Heart right ventricle (tissue), 16 donors: ENCODE measurements around the gene SLC35F3. TPM values are rescaled to one million over a fixed set of nuclear protein-coding genes. Genes with fewer than 3 reads are reported as not detected.

ENCODE experiments used
- ATAC-seq, 8 donors: fragments of 200-7000 bp; cut with Tn5 transposase; one replicate each; pipeline ENCODE4 v1.9.1; 2020; ENCODE audit warnings: mild to moderate bottlenecking in 8 of 8, moderate library complexity in 8 of 8, moderate number of reproducible peaks in 1 of 8
- DNase-seq, 2 donors: peaks; one replicate each; pipeline ENCODE4 v3.0.0-alpha.2; 2020
- H3K27ac ChIP-seq, 10 donors: fragments of 200-600 bp; sonication (generic) in 2 of 10; one replicate each; pipeline versions ENCODE4 v1.5.0 to v1.8.0; 2020 to 2022; ENCODE audit warnings: mild to moderate bottlenecking in 3 of 10
- H3K27me3 ChIP-seq, 7 donors: fragments of 200-600 bp; one replicate each; pipeline ENCODE4 v1.8.0; 2021 to 2022; ENCODE audit warnings: mild to moderate bottlenecking in 2 of 7
- H3K36me3 ChIP-seq, 9 donors: fragments of 200-600 bp; sonication (generic) in 1 of 9; one replicate each; pipeline versions ENCODE4 v1.5.0 to v1.8.0; 2020 to 2022; ENCODE audit warnings: mild to moderate bottlenecking in 2 of 9
- H3K4me1 ChIP-seq, 9 donors: fragments of 200-600 bp; sonication (generic) in 1 of 9; one replicate each; pipeline versions ENCODE4 v1.5.0 to v1.8.0; 2020 to 2022; ENCODE audit warnings: mild to moderate bottlenecking in 4 of 9
- H3K4me3 ChIP-seq, 10 donors: fragments of 200-600 bp; sonication (generic) in 2 of 10; one replicate each; pipeline versions ENCODE4 v1.5.0 to v1.8.0; 2020 to 2022; ENCODE audit warnings: mild to moderate bottlenecking in 7 of 10, moderate library complexity in 2 of 10
- H3K9me3 ChIP-seq, 11 donors: fragments of 200-600 bp in 10 of 11; sonication (generic) in 2 of 11; one replicate each; pipeline versions ENCODE4 v1.5.0 to v1.8.0; 2013 to 2022; ENCODE audit warnings: mild to moderate bottlenecking in 2 of 11, control low read depth in 1 of 11, moderate library complexity in 1 of 11
- CTCF ChIP-seq, 9 donors: fragments of 200-600 bp; sonication (generic) in 2 of 9; IDR thresholded peaks; one replicate each; pipeline versions ENCODE4 v1.5.0 to v1.8.0; 2021 to 2022; ENCODE audit warnings: antibody characterized with exemption in 9 of 9, mild to moderate bottlenecking in 5 of 9, moderate library complexity in 1 of 9
- WGBS, 2 donors: extraction: QIAGEN DNeasy Blood & Tissue Kit; methylation state at CpG; one replicate each; pipeline ENCODE4 v1.1.7; 2013; ENCODE audit warnings: inconsistent platforms in 1 of 2; 5-methylcytosine and 5-hydroxymethylcytosine counted together
- intact Hi-C, 10 donors: fragments of 100-400 bp; cut with DNase I; formaldehyde crosslinking; loops; one replicate each; pipeline versions ENCODE4 v1.11.1 to v1.14.2; 2022
- polyA plus RNA-seq, 2 donors: library from polyadenylated mRNA; stranded (reverse); fragments of 200-250 nt; gene quantifications; one replicate each; pipeline ENCODE4 v1.2.3, GENCODE V29; 2013
- total RNA-seq, 10 donors: library from RNA; stranded (reverse); fragmentation: NEBNext Ultra II Directional in 3 of 10; extraction: Animal tissue kit (Norgen Biotek cat#: 25700) in 3 of 10; gene quantifications; one replicate each; pipeline versions ENCODE4 v1.2.1 to v1.2.4, GENCODE V29; 2021 to 2023
- donor health status: Arrhythmogenic right ventricular cardiomyopathy.
- donor health status: ischemic (EF 13 %, LVEDD 7.1; RV severe dilation, severe dysfunction).
- donor health status: healthy with polysubstance abuse.
- donor health status: DM: no; HTN: yes; CAD: no.
- donor health status: DM: no; HTN: no; CAD: no.
- donor health status: ischemic (EF 25% LVEDD 6.9; RV normal size, moderate dysfunction).
- donor health status: ischemic (EF 25% LVEDD 5.7; RV mildly dilated, moderate dysfunction).
- donor health status: healthy.
- donor health status: DM: yes; HTN: yes; CAD: no.
- donor health status: Ischemic cardiomyopathy.
- donor health status: ischemic (EF 35%, LVEDD 5.7; RV mildly dilated, moderate dysfunction).
- donor health status: nonischemic (EF 11% LVEDD 7.7; RV severe dilation, severe dysfunction).
- donor health status: DM: yes; HTN: yes; CAD: no.
- donor health status: PGD.
- donor health status: ischemic (EF 29% LVEDD 5.4; RV normal size, mild dysfunction).
- donor health status: nonischemic (EF 23%, LVEDD 6.1; RV moderate dilation, normal function).

Gene SLC35F3
- total and polyA plus RNA-seq, 12 donors: 0.04 to 0.09 (median 0.09) TPM; not detected in 9

- DNase-seq (no peak), ATAC-seq (no peak)
- intact Hi-C loops: no loop called here
- Histone ChIP-seq H3K27me3 (peaks cover 0 to 24% (median 0%) of the 10 kb centered on the region in 7 donors), H3K4me1 (no peaks in the 10 kb centered on the region), H3K27ac (no peak overlapping the region), H3K4me3 (no peak overlapping the region), H3K9me3 (peaks cover 0 to 27% (median 4%) of the 10 kb centered on the region in 11 donors), H3K36me3 (no peaks in the 10 kb centered on the region)
- 86 to 87% methylated on average over 4 of the region's 4 CpGs for WGBS, 2 donors
- TF ChIP-seq CTCF (IDR thresholded peaks at IDR 0.05): no peak
Observed at GRCh38 chr1:234286206-234286605, 381.7 kb downstream of the SLC35F3 start.

GRCh38 chr1:234288946-234289345, 384.5 kb downstream of the SLC35F3 start:
- peaks cover 0 to 24% (median 4%) of the 10 kb centered on the region in 7 donors for H3K27me3 ChIP-seq
- intact Hi-C loops: no loop called here
- no peak overlapping the region for H3K27ac ChIP-seq
- WGBS, 2 donors: 71 to 73% methylated on average over 2 of the region's 2 CpGs
- TF ChIP-seq CTCF (IDR thresholded peaks at IDR 0.05): no peak
- ATAC-seq (no peak), DNase-seq (no peak)
- no peaks in the 10 kb centered on the region for H3K4me1 ChIP-seq
- H3K36me3 ChIP-seq: no peaks in the 10 kb centered on the region
- peaks cover 0 to 27% (median 4%) of the 10 kb centered on the region in 11 donors for H3K9me3 ChIP-seq
- H3K4me3 ChIP-seq: no peak overlapping the region

- H3K9me3 ChIP-seq: peaks cover 0 to 27% (median 4%) of the 10 kb centered on the region in 11 donors
- no peak for TF ChIP-seq CTCF (IDR thresholded peaks at IDR 0.05)
- H3K36me3 ChIP-seq: no peaks in the 10 kb centered on the region
- WGBS, 2 donors: 50 to 90% methylated on average over 2 of the region's 2 CpGs
- no peak overlapping the region for H3K4me3 ChIP-seq
- intact Hi-C loops: no loop called here
- peaks cover 0 to 32% (median 9%) of the 10 kb centered on the region in 7 donors for H3K27me3 ChIP-seq
- no peak for ATAC-seq
- DNase-seq: no peak
- H3K27ac ChIP-seq: no peak overlapping the region
- H3K4me1 ChIP-seq: no peaks in the 10 kb centered on the region
Observed at GRCh38 chr1:234289538-234290305, 385.2 kb downstream of the SLC35F3 start.

- 87 to 97% methylated on average over 4 of the region's 4 CpGs for WGBS, 2 donors
Observed at GRCh38 chr1:234292011-234292410, 387.5 kb downstream of the SLC35F3 start.

More at GRCh38 chr1:234292011-234292410, 387.5 kb downstream of the SLC35F3 start:
- Histone ChIP-seq H3K27me3 (peaks cover 0 to 30% (median 20%) of the 10 kb centered on the region in 7 donors), H3K27ac (no peak overlapping the region), H3K4me3 (no peak overlapping the region), H3K36me3 (no peaks in the 10 kb centered on the region), H3K9me3 (peaks cover 0 to 27% (median 4%) of the 10 kb centered on the region in 11 donors), H3K4me1 (no peaks in the 10 kb centered on the region)
- TF ChIP-seq CTCF (IDR thresholded peaks at IDR 0.05): no peak
- intact Hi-C loops: no loop called here
- DNase-seq: no peak
- no peak for ATAC-seq
